Lower leg skin (tissue), 3 donors: ENCODE measurements around the gene TCP10L.

Experiments
- POLR2A ChIP-seq, 2 donors: fragments of 450-650 bp; IDR thresholded peaks; one replicate each; pipeline ENCODE4 v1.6.1; 2016 to 2017; ENCODE audit warnings: antibody characterized with exemption in 2 of 2, mild to moderate bottlenecking in 1 of 2, moderate library complexity in 1 of 2
- TF ChIP-seq, protein P1 (sequence below), 3 donors: fragments of 450-650 bp; IDR thresholded peaks; one replicate each; pipeline ENCODE4 v1.5.1; 2016; ENCODE audit warnings: antibody characterized with exemption in 3 of 3, mild to moderate bottlenecking in 3 of 3, moderate library complexity in 2 of 3

DNA sequence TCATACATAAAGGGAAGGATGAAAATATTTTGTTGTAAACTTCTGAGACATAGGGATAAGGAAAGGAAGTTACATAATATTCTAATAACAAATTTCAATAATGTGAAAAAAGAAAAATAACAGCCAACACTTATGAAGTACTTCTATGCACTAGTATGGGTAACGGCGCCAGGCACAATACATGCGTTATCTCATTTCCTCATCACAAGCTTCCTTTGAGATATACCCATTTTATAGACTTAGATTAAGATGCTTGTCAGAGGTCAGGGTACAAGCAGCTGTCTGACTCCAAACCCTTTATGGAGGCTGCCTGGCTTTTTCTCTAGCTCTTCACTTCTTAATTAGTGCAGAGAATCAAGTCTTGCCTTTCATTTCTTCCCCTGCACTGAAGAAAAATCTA lies 41.3 kb downstream of the TCP10L start:
- TF ChIP-seq, protein P1, sequence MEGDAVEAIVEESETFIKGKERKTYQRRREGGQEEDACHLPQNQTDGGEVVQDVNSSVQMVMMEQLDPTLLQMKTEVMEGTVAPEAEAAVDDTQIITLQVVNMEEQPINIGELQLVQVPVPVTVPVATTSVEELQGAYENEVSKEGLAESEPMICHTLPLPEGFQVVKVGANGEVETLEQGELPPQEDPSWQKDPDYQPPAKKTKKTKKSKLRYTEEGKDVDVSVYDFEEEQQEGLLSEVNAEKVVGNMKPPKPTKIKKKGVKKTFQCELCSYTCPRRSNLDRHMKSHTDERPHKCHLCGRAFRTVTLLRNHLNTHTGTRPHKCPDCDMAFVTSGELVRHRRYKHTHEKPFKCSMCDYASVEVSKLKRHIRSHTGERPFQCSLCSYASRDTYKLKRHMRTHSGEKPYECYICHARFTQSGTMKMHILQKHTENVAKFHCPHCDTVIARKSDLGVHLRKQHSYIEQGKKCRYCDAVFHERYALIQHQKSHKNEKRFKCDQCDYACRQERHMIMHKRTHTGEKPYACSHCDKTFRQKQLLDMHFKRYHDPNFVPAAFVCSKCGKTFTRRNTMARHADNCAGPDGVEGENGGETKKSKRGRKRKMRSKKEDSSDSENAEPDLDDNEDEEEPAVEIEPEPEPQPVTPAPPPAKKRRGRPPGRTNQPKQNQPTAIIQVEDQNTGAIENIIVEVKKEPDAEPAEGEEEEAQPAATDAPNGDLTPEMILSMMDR (IDR thresholded peaks at IDR 0.05), result no peak
- no peak for TF ChIP-seq POLR2A (IDR thresholded peaks at IDR 0.05)
